HG03108 (cell line): ENCODE measurements around the gene SEMA4C.

Experiments used
- ATAC-seq: cut with Tn5 transposase; IDR thresholded peaks from one replicate; pipeline ENCODE4 v1.9.1; 2021; ENCODE audit warnings: moderate library complexity; ENCODE audit not compliant: unreplicated experiment

The SEMA4C gene

DNA sequence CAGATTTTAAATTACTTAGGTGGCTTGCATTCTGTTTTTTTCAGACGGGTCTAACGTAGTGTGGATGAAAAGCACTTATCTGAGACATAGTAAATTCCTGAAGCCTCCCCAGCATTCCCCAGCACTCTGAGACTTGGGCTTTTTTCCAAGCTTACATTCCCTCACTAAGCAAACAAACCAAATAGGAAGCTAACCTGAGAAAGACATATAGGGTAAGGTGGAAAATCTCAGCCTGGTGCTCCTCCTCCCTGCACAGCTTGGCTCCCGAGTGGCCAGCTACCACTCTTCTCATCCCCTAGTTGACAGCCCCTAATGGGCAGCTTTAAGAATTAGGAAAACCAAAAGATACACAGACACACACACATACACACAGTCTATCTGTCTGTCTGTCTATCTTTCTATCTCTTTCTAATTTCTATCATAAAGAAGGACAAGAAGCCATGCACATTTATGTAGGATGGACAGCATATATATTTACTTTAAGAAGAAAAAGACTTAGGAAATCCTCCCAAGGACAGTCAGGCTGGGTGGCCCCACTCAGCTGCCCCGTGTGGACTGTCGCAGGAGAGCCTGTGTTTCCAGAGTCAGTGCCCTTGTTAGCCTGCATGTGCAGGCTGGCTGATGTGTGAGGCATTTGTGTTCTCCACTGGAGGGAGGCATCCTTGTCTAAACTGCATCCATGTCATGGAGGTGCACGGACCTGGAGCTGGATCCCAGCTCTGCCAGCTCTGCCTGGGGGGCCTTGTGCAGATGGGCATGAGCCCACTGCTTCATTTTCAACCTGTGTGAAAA, 45.6 kb downstream of the SEMA4C start:
- no peak for ATAC-seq

DNA sequence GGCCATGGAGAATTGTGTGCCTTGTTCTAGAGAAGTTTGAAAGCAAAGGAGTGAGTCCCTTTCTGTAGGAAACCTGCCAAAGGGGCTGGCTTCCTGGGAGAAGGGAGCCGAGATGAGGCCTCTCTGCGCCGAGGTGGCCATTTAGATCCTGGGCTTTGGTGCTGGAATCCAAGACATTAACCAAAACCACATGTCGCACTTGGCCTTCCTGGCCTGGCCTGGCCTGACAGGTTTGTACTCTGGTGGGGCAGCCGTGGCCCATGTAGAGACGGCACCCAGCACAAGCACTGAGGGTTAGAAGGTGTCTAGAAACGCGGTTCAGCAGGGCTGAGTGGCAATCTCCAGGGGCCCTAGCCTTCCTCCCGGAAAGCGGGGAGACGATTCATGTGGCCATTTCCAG, 46.7 kb downstream of the SEMA4C start:
- no peak for ATAC-seq

DNA sequence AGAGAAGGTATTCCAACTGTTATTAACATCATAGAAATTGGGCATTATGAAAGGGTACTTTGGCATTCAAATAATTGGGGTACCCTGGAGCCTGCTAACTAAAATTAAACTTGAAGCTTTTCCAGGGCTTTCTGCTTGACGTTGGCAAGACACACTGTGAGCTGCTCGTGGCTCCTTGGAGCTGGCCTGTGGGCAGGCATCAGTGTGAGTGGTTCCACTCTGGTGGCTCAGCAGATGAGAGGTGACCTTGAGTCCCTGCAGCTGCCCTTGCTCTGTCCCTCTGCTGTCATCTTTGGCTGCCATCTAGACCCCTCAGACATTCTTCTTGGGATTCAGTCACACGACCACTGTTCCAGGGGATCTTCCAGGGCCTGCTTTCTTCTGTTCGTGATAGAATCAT, 47.1 kb downstream of the SEMA4C start:
- ATAC-seq = no peak

DNA sequence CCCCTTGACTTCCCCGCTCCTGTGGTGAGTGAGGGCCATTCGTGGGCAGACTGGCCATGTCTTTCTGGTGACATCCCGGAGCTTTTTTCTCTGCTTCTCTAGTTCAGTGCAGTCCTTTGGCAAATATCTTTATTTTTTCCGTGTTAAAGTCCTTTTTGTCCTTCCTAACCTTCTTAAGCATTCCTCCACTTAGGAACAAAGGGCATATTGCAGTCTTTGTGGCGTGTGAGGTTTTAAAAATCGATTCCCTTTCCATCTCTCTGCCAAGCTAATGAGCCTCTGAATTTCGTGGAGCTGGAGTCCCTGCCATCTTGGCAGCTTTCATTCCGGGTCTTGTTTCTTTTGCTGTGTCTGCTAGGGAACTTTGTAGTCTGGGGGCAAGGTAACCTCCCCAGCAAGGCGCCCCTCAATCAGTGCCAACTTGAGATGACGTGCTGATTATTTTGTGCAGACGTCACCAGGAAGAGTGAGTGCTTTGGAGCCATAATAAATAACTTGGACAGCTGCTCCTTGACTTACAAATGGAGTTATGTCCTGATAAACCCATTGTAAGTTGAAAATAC, 48.7 kb downstream of the SEMA4C start:
- no peak for ATAC-seq

DNA sequence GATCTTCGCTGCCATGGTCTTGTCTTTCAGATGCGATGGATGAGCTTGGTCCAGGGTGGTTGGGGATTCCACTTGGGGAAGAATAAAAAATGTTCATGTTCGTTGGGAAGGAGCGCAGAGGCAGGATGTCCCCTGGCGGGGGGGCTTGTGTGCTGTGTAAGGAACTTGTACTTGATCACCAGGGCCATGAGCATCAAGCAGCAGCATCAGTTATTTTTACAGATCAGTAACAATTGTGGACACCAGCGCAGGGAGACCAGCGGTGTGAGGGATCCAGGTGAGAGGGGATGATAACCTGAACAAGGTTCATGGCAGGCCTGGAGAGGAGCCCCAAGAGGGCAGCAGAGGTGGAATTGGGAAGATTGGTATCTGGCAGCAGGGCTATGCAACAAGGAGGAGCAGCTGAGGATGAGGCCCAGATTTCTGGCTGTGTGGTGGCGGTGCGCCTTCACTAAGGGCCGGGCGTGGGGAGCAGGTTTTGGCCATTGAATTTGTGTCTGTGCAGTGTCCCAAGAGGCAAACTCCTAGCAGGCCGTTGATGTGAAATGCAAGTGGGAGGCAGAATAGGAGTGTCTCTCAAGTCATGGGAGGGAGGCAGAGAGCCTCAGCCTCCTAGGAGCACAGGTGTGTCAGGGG, 49.9 kb downstream of the SEMA4C start:
- ATAC-seq = no peak

DNA sequence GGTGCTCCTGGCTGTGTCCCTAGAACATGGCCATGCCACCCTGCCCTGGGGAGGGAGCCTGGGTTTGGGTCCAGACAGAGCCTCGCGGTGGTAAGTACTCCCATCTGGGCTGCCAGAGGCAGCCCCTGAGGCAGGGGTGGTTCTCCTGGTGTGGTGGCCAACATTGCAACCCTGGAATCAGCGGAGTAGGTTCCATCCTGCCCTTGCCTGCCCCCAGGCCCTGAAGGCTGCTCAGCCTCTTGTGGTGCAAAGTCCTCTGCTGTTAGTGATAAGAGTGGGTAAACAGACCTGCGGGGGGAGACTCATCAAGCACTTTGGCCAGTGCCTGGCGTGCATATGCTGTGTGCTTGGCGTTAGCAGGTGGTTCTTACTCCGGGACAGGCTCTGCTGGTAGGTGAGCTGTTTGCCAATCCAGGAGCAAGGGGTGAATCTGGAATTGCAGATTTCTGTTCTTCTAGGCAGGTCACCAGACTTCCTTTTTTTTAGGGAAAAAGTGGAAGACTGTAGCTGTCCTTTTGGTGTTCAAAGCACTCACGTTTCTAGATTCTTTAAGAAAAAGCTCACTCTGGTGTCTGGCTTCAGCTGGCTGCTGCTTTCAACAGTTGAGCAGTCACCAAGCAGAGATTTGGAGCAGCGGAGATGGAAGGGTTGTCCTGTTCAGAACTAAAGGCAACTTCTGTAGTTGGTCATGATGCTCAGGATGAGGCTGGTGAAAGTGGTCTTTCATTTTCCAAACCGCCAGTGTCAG, 50.6 kb downstream of the SEMA4C start:
- no peak for ATAC-seq

DNA sequence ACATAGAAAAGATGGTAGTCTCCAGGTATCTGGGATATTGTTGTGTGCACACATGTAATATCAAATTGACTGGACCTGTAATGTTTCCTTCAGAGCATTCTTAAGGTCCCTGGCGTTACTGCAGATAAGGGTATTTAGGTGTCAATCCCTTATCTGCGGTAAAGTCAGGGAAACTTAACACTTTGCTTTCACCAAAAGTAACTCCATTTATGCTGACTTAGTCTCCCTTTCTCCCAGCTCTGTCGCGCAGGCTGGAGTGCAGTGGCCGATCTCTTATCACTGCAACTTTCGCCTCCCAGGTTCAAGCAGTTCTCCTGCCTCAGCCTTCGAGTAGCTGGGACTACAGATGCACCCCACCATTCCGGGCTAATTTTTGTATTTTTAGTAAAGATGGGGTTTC, 52.0 kb downstream of the SEMA4C start:
- no peak for ATAC-seq

DNA sequence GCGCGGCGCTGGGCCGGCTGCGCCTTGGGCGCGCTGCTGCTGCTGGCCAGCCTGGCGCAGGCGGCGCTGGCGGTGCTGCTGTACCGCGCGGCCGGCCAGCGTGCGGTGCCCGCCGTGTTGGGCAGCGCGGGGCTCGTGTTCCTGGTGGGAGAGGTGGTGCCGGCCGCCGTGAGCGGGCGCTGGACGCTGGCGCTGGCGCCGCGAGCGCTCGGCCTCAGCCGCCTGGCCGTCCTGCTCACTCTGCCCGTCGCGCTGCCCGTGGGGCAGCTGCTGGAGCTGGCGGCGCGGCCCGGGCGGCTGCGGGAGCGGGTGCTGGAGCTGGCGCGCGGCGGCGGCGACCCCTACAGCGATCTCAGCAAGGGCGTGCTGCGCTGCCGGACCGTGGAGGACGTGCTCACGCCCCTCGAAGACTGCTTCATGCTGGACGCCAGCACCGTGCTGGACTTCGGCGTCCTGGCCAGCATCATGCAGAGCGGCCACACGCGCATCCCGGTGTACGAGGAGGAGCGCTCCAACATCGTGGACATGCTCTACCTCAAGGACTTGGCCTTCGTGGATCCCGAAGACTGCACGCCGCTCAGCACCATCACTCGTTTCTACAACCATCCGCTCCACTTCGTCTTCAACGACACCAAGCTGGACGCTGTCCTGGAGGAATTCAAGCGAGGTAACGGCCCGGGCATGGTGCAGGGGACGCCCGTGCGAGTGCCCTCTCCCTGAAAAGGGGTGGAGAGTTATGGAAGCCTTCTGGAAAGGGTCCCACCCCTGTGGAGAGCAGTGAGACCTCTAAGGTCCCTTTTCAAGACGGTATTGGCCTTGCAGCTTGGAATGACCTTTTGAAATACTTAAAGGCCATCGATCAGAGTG, 52.8 kb downstream of the SEMA4C start:
- no peak for ATAC-seq

DNA sequence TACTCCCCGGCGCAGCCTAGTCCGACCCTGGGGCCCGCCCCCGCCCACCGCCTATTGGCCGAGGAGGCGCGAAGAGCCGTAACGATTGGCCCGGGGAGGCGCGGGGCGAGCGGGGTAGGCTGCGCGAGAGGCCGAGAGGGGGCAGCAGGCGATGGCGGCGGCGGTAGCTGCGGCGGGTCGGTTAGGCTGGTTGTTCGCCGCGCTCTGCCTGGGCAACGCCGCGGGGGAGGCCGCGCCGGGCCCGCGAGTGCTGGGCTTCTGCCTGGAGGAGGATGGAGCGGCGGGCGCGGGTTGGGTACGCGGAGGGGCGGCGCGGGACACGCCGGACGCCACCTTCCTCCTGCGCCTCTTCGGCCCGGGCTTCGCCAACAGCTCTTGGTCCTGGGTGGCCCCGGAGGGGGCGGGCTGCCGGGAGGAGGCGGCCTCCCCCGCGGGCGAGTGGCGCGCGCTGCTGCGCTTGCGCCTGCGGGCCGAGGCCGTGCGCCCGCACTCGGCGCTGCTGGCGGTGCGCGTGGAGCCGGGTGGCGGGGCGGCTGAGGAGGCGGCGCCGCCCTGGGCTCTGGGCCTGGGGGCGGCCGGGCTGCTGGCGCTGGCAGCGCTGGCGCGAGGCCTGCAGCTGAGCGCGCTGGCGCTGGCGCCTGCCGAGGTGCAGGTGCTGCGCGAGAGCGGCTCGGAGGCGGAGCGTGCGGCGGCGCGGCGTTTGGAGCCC, 53.6 kb downstream of the SEMA4C start, which contains the start of gene CNNM3:
Gene CNNM3, plus strand, starts transcription at position 142 of the 709 bp plus-strand sequence. Its CDS starts 10 bp downstream, at position 152.
- ATAC-seq = peak; percentile 82

DNA sequence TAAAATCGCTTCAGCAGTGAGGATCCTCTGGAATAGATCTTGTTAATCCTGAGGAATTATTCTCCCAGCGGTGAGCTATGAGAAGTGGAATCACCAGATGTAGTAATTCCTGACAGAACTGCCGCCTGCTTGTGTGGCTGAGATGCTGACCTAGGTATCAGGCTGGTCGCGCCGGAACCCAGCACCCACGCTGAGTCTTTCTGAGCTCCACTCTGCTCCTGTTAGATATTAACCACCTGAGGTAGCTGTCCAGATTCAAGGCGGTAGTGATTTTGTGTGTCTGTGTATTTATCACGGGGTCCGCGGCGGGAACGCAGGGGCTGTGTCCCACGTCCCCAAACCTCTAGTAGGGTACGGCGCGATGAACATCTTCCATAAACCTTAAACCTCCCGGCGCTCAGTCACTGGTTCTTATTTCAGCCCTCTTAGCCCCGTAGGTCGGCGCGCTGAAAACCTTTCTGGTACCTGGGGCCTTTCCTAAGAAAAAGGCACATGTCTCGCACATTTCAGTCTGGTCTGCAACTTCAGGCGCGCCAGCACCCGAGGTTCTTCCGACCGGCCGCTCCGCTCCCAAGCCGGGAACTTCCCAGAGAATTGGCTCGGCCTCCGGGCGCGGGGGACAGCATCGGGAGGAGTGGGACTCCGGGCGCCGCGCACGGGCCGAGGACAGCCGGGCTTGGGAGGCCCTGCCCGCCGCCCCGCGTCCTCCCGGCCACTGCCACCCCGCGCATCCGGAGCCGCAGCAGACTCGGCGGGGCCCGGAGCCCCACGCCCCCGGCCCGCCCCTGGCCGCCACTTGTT, 54.4 kb downstream of the SEMA4C start:
- no peak for ATAC-seq

DNA sequence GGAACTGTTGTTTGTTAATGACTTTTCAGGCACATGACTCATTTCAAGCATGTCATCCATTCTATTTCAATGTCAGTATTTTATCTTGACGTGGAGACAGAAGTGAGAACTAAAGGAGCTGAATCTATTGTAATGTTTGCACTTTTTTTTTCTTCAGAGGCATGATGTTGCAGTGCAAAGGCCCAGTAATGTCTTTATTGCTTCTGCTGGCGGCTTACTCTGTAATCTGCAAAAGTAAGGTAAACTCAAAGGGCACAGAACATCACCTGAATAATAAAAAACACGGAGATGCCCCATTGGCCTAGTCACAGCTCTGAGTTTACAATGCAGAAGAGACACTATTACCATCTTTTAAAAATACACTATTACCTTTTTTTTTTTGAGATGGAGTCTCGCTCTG, 56.2 kb downstream of the SEMA4C start:
- no peak for ATAC-seq

DNA sequence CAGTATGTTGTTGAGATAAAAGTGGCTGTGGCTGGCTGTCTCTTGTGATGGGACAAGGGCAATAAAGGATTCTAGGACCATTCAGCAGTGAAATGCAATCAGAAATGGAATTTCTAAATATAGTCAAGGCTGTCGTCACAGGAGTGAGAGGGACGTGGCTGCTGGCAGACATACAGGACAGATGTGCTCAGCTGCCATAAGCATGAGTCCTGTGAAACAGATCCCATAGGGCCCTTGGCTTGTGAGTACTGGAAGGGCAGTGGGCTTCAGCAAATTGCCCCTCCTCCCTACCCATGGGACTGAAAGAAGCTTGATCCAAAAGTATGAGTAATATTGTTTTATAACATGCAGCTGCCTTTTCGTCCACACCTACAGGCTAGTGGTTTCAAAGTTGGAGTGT, 58.0 kb downstream of the SEMA4C start:
- no peak for ATAC-seq

DNA sequence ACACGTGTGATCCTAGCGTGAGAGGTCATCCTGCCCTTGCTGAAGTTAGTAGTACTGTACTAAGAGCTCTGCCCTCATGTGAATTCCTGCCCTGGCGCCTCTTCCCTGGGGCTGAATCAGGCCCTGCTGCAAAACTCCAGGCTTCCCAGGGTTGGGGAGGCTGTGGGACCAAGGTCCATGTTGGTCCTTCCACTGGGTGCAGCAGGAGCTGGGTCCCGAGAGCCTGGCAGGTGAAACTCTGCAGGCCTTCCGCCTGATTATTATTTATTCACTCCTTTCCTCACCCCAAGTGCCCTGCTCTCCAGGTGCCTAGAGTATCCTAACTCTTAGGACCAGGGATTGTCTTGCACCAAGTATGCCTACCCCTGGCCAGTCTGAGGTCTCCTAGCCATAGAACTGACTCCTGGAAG, 59.1 kb downstream of the SEMA4C start:
- no peak for ATAC-seq

DNA sequence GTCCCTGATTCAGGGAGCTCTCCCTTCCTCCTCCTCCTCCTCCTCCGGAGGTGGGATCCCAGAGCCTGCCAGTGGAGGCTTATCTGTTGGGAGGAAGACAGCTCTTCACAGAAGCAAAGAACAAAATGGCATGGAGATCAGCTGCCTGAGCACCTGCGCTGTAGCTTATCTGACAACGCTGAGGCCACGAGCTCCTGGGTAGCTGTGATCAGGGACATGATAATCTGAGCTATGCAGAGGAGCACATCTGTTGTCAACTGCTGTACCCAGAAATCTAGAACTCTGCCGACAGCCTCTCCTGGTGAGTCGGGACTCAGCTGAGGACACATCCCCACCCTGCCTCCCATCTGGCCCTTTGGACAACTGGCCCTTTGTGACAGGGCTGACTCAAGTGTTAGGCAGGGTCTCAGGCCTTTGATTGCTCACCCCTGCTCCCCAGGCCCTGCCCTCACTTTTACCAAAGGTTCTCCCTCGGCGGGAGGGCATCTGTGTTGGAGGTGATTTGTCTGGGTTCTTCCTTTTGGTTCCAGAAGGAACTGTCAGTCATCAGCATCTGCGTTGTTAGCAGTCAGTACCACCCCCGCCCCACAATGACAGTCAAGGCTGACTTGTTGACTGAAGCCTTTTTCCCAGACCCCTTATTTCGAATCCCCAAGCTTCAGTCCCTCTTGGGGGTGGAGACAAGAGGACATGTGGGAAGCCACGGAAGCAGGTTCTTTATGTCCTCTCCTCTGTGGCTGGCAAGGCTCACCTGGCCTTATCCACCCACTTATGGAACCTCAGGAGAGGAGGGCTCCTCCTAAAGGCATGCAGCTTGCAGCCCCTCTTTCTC, 59.7 kb downstream of the SEMA4C start:
- ATAC-seq = no peak
